ENCODE measurements around the gene ZNF516.

- no peak for TF ChIP-seq CTCF (IDR thresholded peaks at IDR 0.05; ENCODE audit: low read depth, low read length, poor library complexity, severe bottlenecking)
- TF ChIP-seq EZH2phosphoT487 (IDR thresholded peaks at IDR 0.05; ENCODE audit: borderline replicate concordance, low read length) = no peak
Observed at GRCh38 chr18:76419811-76420210, 75.2 kb downstream of the ZNF516 start.

Data from DOHH2 (cell line).